BLaER1 treated with 17β-estradiol and CSF1 and Interleukin-3, amounts not matched to agents 10 nM and 100 nM (cell line): ENCODE results near the gene NPRL2.

Experiments used
- H3K27ac ChIP-seq, 11 experiments: shearing (Covaris generic); formaldehyde crosslinking; 2 replicates each; pipeline ENCODE4 v1.8.1; 2022
- H3K27me3 ChIP-seq, 11 experiments: shearing (Covaris generic); formaldehyde crosslinking; 2 replicates each; pipeline ENCODE4 v1.8.1; 2022
- H3K36me3 ChIP-seq, 11 experiments: shearing (Covaris generic); formaldehyde crosslinking; 2 replicates each; pipeline ENCODE4 v1.8.1; 2022
- H3K4me1 ChIP-seq, 10 experiments: shearing (Covaris generic); formaldehyde crosslinking; 2 replicates each; pipeline ENCODE4 v1.8.1; 2022
- H3K4me2 ChIP-seq, 11 experiments: shearing (Covaris generic); formaldehyde crosslinking; 2 replicates each; pipeline ENCODE4 v1.8.1; 2022
- H3K4me3 ChIP-seq, 10 experiments: shearing (Covaris generic); formaldehyde crosslinking; 2 replicates each; pipeline ENCODE4 v1.8.1; 2022
- H3K9ac ChIP-seq, 11 experiments: shearing (Covaris generic); formaldehyde crosslinking; 2 replicates each; pipeline ENCODE4 v1.8.1; 2022
- H3K9me3 ChIP-seq, 11 experiments: shearing (Covaris generic); formaldehyde crosslinking; replicated peaks in 1 of 11; 2 replicates each; pipeline ENCODE4 v1.8.1; 2022
- H4K20me1 ChIP-seq, 11 experiments: shearing (Covaris generic); formaldehyde crosslinking; 2 replicates each; pipeline ENCODE4 v1.8.1; 2022
- Cebpa-rat ChIP-seq, 11 experiments: shearing (Covaris generic); IDR thresholded peaks; 2 replicates each; pipeline ENCODE4 v1.8.1; 2022

NPRL2 gene

GRCh38 chr3:50388720-50389413 lies 38.3 kb upstream of the NPRL2 start:
- Histone ChIP-seq H3K27me3 (no peaks in the 10 kb centered on the region; a peak in 1 of 22 replicates), H3K27ac (no peak overlapping the region), H3K36me3 (no peaks in the 10 kb centered on the region), H3K4me2 (no peak overlapping the region), H4K20me1 (no peaks in the 10 kb centered on the region; a peak in 1 of 22 replicates), H3K4me3 (no peak overlapping the region), H3K9me3 (no peaks in the 10 kb centered on the region), H3K4me1 (peaks cover 0 to 31% (median 11%) of the 10 kb centered on the region in 10 experiments; a peak in 13 of 20 replicates), H3K9ac (no peak overlapping the region)
- no peak for TF ChIP-seq Cebpa-rat (IDR thresholded peaks at IDR 0.05)

DNA sequence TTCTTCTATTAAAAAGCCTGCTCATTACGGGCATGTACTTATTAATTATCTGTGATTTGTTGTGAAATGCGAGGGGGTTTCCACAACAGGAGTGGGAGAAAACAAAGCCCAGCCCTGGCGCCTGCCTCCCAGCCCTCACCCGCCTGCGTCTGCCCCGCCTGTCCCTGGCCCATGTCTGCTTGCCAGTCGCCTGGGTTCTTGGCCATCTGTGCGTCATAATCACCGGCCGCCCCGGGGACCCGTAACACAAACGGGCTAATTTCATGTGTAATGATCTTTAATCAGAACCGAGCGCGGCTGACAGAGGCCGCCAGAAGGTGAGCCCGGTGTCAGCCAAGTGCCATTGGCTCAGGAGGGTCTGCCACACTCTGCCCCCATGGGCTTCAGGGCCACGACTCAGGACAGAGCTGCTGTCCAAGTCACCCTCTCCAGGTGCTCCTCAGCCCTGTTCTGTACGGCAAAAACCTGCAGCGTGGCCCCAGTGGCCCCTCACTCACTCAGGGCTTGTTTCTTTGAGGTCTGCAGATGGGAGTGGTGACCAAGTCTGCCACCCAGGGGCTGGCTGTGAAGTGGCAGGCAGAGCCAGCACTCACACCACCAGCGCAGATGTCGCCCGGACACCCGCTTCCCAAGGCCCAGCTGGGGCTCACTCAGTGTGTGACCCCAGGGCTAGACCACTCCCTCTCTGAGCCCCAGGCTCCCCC lies 37.6 kb upstream of the NPRL2 start:
- H3K36me3 ChIP-seq, result no peaks in the 10 kb centered on the region
- H3K27me3 ChIP-seq, result no peaks in the 10 kb centered on the region; a peak in 1 of 22 replicates
- H4K20me1 ChIP-seq, result no peaks in the 10 kb centered on the region; a peak in 1 of 22 replicates
- TF ChIP-seq Cebpa-rat (IDR thresholded peaks at IDR 0.05), result no peak
- no peak overlapping the region for H3K27ac ChIP-seq
- H3K4me2 ChIP-seq, result no peak overlapping the region
- no peak overlapping the region for H3K9ac ChIP-seq
- H3K4me3 ChIP-seq, result no peak overlapping the region
- no peaks in the 10 kb centered on the region for H3K9me3 ChIP-seq
- peaks cover 0 to 31% (median 11%) of the 10 kb centered on the region in 10 experiments; a peak in 13 of 20 replicates for H3K4me1 ChIP-seq

DNA sequence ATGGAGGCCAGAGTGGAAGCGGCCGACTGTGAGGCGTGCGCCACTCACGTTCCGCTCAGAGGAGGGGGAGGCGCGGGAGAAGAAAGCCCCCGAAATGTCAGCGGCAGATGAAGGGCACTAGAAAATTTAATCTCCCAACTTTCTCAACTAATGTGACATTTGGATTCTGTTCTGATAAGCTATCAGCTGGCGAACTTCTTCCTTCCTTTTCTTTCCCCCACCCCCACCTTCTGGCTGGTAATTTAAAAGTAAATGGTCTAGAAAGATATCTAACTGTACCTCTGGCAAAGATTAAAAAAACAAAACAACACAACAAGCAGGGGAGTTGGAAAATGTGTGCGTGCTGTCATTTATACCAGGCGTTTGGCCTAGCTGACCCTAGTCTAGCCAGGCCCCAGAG lies 35.2 kb upstream of the NPRL2 start:
- H4K20me1 ChIP-seq, result no peaks in the 10 kb centered on the region; a peak in 1 of 22 replicates
- TF ChIP-seq Cebpa-rat (IDR thresholded peaks at IDR 0.05), result no peak
- no peaks in the 10 kb centered on the region for H3K9me3 ChIP-seq
- H3K27me3 ChIP-seq, result no peaks in the 10 kb centered on the region; a peak in 1 of 22 replicates
- no peak overlapping the region for H3K4me2 ChIP-seq
- no peak overlapping the region for H3K9ac ChIP-seq
- H3K36me3 ChIP-seq, result no peaks in the 10 kb centered on the region
- H3K4me1 ChIP-seq, result peaks cover 0 to 27% (median 7%) of the 10 kb centered on the region in 10 experiments; a peak in 11 of 20 replicates
- H3K27ac ChIP-seq, result no peak overlapping the region
- no peak overlapping the region for H3K4me3 ChIP-seq

GRCh38 chr3:50383750-50384149 lies 33.2 kb upstream of the NPRL2 start:
- Histone ChIP-seq H3K9ac (peak overlapping the region in 1 of 11 experiments; percentile 8; a peak in 1 of 22 replicates), H3K27me3 (no peaks in the 10 kb centered on the region; a peak in 1 of 22 replicates), H3K27ac (no peak overlapping the region), H3K4me1 (peaks cover 0 to 27% (median 10%) of the 10 kb centered on the region in 10 experiments; a peak in 11 of 20 replicates), H4K20me1 (no peaks in the 10 kb centered on the region; a peak in 1 of 22 replicates), H3K4me2 (no peak overlapping the region), H3K36me3 (no peaks in the 10 kb centered on the region), H3K4me3 (no peak overlapping the region), H3K9me3 (no peaks in the 10 kb centered on the region)
- TF ChIP-seq Cebpa-rat (IDR thresholded peaks at IDR 0.05), result no peak

GRCh38 chr3:50382722-50383121 lies 32.1 kb upstream of the NPRL2 start:
- Histone ChIP-seq H3K27me3 (no peaks in the 10 kb centered on the region; a peak in 1 of 22 replicates), H3K27ac (no peak overlapping the region), H3K9ac (no peak overlapping the region), H4K20me1 (no peaks in the 10 kb centered on the region; a peak in 1 of 22 replicates), H3K4me3 (no peak overlapping the region), H3K4me1 (peaks cover 0 to 25% (median 10%) of the 10 kb centered on the region in 10 experiments; a peak in 11 of 20 replicates), H3K4me2 (no peak overlapping the region), H3K36me3 (no peaks in the 10 kb centered on the region), H3K9me3 (no peaks in the 10 kb centered on the region)
- TF ChIP-seq Cebpa-rat (IDR thresholded peaks at IDR 0.05), result no peak

DNA sequence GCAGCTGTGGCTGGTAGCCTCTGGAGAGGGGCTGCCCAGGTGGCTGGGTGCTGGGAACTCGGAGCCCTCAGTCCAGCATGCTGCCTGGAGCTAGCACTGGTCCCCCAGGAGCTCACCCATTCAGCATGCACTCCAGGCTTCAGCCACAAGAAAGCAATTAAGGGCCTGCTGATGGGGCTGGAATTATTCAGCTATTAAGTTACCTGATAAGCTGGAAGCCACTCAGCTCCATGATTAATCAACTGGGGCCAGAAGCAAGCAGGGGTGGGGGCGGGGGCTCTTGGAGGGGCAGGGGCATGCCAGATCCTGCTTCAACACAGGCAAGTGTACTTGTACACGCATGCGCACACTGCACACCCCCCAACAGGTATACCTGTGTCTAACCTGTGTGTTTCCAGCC lies 30.8 kb upstream of the NPRL2 start:
- Histone ChIP-seq H3K9ac (no peak overlapping the region), H3K4me1 (peaks cover 0 to 25% (median 11%) of the 10 kb centered on the region in 10 experiments; a peak in 12 of 20 replicates), H3K4me2 (peak overlapping the region in 5 of 11 experiments; percentile 15 to 56 (median 31); a peak in 8 of 22 replicates), H3K4me3 (no peak overlapping the region), H3K27ac (no peak overlapping the region), H3K27me3 (no peaks in the 10 kb centered on the region; a peak in 1 of 22 replicates), H3K36me3 (no peaks in the 10 kb centered on the region), H3K9me3 (no peaks in the 10 kb centered on the region), H4K20me1 (no peaks in the 10 kb centered on the region; a peak in 1 of 22 replicates)
- TF ChIP-seq Cebpa-rat (IDR thresholded peaks at IDR 0.05), result no peak

- Histone ChIP-seq H3K36me3 (no peaks in the 10 kb centered on the region), H3K4me1 (peaks cover 0 to 28% (median 19%) of the 10 kb centered on the region in 10 experiments; a peak in 15 of 20 replicates), H4K20me1 (no peaks in the 10 kb centered on the region; a peak in 1 of 22 replicates), H3K27me3 (no peaks in the 10 kb centered on the region), H3K4me3 (no peak overlapping the region), H3K9me3 (no peaks in the 10 kb centered on the region), H3K4me2 (peak overlapping the region in 5 of 11 experiments; percentile 15 to 56 (median 31); a peak in 7 of 22 replicates), H3K9ac (no peak overlapping the region), H3K27ac (no peak overlapping the region)
- no peak for TF ChIP-seq Cebpa-rat (IDR thresholded peaks at IDR 0.05)
Observed at GRCh38 chr3:50380405-50381085, 30.0 kb upstream of the NPRL2 start.

DNA sequence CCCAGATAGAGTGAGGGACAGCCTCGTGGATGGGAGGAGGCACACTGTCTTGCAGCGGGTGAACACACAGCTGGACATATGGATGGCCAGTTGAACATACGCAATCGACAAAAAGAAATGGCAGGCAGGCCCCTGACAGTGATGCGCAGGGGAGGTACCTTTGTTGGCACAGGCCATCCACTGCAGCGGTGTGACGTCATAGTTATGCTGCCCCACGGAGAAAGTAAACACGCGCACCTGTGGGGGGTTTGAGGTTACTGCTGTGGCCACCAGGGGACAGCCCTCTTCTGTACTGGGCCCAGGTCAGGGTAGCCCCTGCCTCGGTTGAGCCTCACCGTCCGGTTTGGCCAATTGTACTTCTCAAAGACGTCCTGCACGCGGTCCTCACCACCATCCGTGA lies 28.2 kb upstream of the NPRL2 start:
- H3K9ac ChIP-seq, result no peak overlapping the region
- H3K4me1 ChIP-seq, result peaks cover 0 to 35% (median 31%) of the 10 kb centered on the region in 10 experiments; a peak in 16 of 20 replicates
- H3K27ac ChIP-seq, result no peak overlapping the region
- no peaks in the 10 kb centered on the region for H3K27me3 ChIP-seq
- no peak for TF ChIP-seq Cebpa-rat (IDR thresholded peaks at IDR 0.05)
- H3K36me3 ChIP-seq, result no peaks in the 10 kb centered on the region
- H3K4me3 ChIP-seq, result no peak overlapping the region
- no peaks in the 10 kb centered on the region for H3K9me3 ChIP-seq
- H4K20me1 ChIP-seq, result no peaks in the 10 kb centered on the region; a peak in 1 of 22 replicates
- H3K4me2 ChIP-seq, result no peak overlapping the region

DNA sequence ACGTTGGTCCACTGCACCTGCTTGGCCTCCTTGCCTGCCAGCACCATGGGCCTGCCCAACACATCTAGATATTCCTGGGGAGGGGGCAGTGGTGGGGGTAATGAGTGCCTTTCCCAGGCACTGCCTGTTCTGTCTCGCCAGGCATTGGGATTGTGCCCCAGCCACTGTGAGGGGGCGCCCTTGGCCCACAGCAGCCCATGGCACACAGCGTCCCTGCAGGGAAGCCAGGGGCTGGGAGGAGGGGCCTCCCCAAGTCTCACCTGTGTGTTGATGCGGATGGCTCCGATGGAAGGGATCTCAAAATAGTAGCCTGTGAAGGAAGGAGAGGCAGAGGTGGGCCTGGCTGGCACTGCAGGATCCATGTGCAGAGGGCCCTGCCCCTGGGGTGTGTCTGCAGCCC lies 27.4 kb upstream of the NPRL2 start:
- H4K20me1 ChIP-seq, result no peaks in the 10 kb centered on the region
- no peak overlapping the region for H3K4me3 ChIP-seq
- no peak for TF ChIP-seq Cebpa-rat (IDR thresholded peaks at IDR 0.05)
- H3K4me2 ChIP-seq, result no peak overlapping the region
- peaks cover 0 to 38% (median 33%) of the 10 kb centered on the region in 10 experiments; a peak in 16 of 20 replicates for H3K4me1 ChIP-seq
- H3K27me3 ChIP-seq, result no peaks in the 10 kb centered on the region
- no peak overlapping the region for H3K9ac ChIP-seq
- H3K27ac ChIP-seq, result no peak overlapping the region
- H3K9me3 ChIP-seq, result no peaks in the 10 kb centered on the region
- H3K36me3 ChIP-seq, result no peaks in the 10 kb centered on the region
